Measurements from ENCODE around the gene FRMD8. TPM values are rescaled to one million over a fixed set of nuclear protein-coding genes. Genes with fewer than 3 reads are reported as not detected.

Gene FRMD8
- polyA plus RNA-seq, 1 donor from 2014 or later: 22.2 TPM

DNA sequence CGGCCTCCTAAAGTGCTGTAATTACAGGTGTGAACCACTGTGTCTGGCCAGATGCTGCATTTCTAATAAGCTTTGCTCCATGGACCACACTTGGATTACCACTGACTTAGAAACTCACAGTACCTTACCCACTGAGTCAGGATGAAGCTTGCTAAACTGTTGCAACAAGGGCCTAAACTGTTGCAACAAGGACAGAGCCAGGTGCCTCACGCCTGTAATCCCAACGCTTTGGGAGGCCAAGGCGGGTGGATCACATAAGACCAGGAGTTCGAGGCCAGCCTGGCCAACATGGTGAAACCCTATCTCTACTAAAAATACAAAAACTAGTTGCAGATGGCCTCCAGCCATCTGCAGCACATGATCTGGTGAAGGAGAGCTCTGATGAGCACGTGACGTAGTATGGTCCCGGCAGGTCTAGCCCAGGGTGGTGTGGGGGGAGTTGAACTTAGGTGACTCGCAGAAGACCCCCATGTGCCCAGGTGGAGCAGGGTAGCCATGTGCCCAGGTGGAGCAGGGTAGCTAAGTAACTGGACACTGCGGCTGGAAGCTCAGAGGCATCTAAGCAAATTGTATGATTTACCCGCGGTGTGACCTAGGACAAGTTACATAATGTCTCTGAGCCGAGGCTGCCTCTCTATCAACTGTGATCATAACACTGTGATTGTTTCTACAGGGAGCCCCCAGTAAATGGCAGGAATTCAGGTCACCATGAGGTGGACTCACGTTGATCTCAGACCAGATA lies 12.4 kb upstream of the FRMD8 start:
- Histone ChIP-seq H3K9ac (ENCODE audit: low read length) (no peak overlapping the region), H3K9me3 (ENCODE audit: low read length) (no peaks in the 10 kb centered on the region), H3K27ac (ENCODE audit: low read length) (no peak overlapping the region), H4K20me1 (ENCODE audit: insufficient read depth) (no peaks in the 10 kb centered on the region), H3F3A (ENCODE audit: insufficient read depth, low read length, poor library complexity, severe bottlenecking) (no peaks in the 10 kb centered on the region), H3K27me3 (ENCODE audit: insufficient read depth, low read depth, low read length) (no peaks in the 10 kb centered on the region), H3K79me2 (replicated peaks; ENCODE audit: insufficient read depth, low read length) (no peaks in the 10 kb centered on the region), H3K36me3 (ENCODE audit: insufficient read depth, low read length) (no peaks in the 10 kb centered on the region), H2AFZ (ENCODE audit: low read depth, low read length) (no peak overlapping the region), H3K4me3 (ENCODE audit: low read length) (no peak overlapping the region), H3K4me2 (ENCODE audit: low read length) (no peak overlapping the region), H3K9me2 (ENCODE audit: insufficient read depth, low read length) (no peaks in the 10 kb centered on the region)
- TF ChIP-seq, protein P1, sequence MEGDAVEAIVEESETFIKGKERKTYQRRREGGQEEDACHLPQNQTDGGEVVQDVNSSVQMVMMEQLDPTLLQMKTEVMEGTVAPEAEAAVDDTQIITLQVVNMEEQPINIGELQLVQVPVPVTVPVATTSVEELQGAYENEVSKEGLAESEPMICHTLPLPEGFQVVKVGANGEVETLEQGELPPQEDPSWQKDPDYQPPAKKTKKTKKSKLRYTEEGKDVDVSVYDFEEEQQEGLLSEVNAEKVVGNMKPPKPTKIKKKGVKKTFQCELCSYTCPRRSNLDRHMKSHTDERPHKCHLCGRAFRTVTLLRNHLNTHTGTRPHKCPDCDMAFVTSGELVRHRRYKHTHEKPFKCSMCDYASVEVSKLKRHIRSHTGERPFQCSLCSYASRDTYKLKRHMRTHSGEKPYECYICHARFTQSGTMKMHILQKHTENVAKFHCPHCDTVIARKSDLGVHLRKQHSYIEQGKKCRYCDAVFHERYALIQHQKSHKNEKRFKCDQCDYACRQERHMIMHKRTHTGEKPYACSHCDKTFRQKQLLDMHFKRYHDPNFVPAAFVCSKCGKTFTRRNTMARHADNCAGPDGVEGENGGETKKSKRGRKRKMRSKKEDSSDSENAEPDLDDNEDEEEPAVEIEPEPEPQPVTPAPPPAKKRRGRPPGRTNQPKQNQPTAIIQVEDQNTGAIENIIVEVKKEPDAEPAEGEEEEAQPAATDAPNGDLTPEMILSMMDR (IDR thresholded peaks at IDR 0.05; ENCODE audit: poor library complexity, severe bottlenecking): no peak
- TF ChIP-seq SMC3 (conservative IDR thresholded peaks at IDR 0.05; ENCODE audit: poor library complexity) (no peak), MXI1 (conservative IDR thresholded peaks at IDR 0.05; ENCODE audit: poor library complexity, severe bottlenecking) (no peak), TAF1 (IDR thresholded peaks at IDR 0.05; ENCODE audit: low read depth) (no peak), EZH2 (IDR thresholded peaks at IDR 0.05; ENCODE audit: borderline replicate concordance, insufficient read depth, low read length, poor library complexity, severe bottlenecking) (no peak)

DNA sequence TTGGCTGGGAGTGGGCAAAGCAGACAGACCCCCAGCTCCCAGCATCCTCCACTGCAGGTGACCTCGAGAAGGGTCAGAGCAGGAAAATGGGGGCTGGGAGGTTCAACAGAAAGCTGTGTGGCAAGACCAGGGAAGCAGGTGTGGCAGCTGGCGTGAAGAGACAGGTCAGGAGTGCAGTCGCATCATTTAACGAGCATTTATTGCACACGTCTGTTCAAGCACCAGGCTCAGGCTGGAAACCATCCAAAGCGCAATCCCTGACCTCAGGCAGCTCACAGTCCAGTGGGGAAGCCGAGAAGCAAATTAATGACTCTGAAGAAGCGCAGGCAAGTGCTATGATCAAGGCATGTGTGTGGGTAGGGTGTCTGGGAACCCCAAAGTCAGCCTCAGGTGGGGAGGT lies 11.4 kb upstream of the FRMD8 start:
- no peak overlapping the region for H3K4me3 ChIP-seq (ENCODE audit: low read length)
- H3K27me3 ChIP-seq (ENCODE audit: insufficient read depth, low read depth, low read length): no peaks in the 10 kb centered on the region
- H3F3A ChIP-seq (ENCODE audit: insufficient read depth, low read length, poor library complexity, severe bottlenecking): no peaks in the 10 kb centered on the region
- H3K9me3 ChIP-seq (ENCODE audit: low read length): no peaks in the 10 kb centered on the region
- H4K20me1 ChIP-seq (ENCODE audit: insufficient read depth): no peaks in the 10 kb centered on the region
- no peaks in the 10 kb centered on the region for H3K36me3 ChIP-seq (ENCODE audit: insufficient read depth, low read length)
- H3K9me2 ChIP-seq (ENCODE audit: insufficient read depth, low read length): no peaks in the 10 kb centered on the region
- TF ChIP-seq EP300 (conservative IDR thresholded peaks at IDR 0.05; ENCODE audit: poor library complexity, severe bottlenecking) (no peak), TAF1 (IDR thresholded peaks at IDR 0.05; ENCODE audit: low read depth) (no peak), EZH2 (IDR thresholded peaks at IDR 0.05; ENCODE audit: borderline replicate concordance, insufficient read depth, low read length, poor library complexity, severe bottlenecking) (no peak), POLR2AphosphoS5 (IDR thresholded peaks at IDR 0.05) (no peak), MXI1 (conservative IDR thresholded peaks at IDR 0.05; ENCODE audit: poor library complexity, severe bottlenecking) (no peak), RAD21 (conservative IDR thresholded peaks at IDR 0.05) (no peak), SMC3 (conservative IDR thresholded peaks at IDR 0.05; ENCODE audit: poor library complexity) (no peak)
- TF ChIP-seq, protein P1 (IDR thresholded peaks at IDR 0.05; ENCODE audit: poor library complexity, severe bottlenecking): no peak
- TF ChIP-seq, protein P2, sequence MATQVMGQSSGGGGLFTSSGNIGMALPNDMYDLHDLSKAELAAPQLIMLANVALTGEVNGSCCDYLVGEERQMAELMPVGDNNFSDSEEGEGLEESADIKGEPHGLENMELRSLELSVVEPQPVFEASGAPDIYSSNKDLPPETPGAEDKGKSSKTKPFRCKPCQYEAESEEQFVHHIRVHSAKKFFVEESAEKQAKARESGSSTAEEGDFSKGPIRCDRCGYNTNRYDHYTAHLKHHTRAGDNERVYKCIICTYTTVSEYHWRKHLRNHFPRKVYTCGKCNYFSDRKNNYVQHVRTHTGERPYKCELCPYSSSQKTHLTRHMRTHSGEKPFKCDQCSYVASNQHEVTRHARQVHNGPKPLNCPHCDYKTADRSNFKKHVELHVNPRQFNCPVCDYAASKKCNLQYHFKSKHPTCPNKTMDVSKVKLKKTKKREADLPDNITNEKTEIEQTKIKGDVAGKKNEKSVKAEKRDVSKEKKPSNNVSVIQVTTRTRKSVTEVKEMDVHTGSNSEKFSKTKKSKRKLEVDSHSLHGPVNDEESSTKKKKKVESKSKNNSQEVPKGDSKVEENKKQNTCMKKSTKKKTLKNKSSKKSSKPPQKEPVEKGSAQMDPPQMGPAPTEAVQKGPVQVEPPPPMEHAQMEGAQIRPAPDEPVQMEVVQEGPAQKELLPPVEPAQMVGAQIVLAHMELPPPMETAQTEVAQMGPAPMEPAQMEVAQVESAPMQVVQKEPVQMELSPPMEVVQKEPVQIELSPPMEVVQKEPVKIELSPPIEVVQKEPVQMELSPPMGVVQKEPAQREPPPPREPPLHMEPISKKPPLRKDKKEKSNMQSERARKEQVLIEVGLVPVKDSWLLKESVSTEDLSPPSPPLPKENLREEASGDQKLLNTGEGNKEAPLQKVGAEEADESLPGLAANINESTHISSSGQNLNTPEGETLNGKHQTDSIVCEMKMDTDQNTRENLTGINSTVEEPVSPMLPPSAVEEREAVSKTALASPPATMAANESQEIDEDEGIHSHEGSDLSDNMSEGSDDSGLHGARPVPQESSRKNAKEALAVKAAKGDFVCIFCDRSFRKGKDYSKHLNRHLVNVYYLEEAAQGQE (IDR thresholded peaks at IDR 0.05; ENCODE audit: borderline replicate concordance): no peak
- H2AFZ ChIP-seq (ENCODE audit: low read depth, low read length): no peak overlapping the region
- H3K9ac ChIP-seq (ENCODE audit: low read length): no peak overlapping the region
- no peak overlapping the region for H3K4me2 ChIP-seq (ENCODE audit: low read length)
- H3K27ac ChIP-seq (ENCODE audit: low read length): no peak overlapping the region
- H3K79me2 ChIP-seq (replicated peaks; ENCODE audit: insufficient read depth, low read length): no peaks in the 10 kb centered on the region

Data from neural cell (in vitro differentiated cells).